ENCODE measurements around the gene TALDO1.

DNA sequence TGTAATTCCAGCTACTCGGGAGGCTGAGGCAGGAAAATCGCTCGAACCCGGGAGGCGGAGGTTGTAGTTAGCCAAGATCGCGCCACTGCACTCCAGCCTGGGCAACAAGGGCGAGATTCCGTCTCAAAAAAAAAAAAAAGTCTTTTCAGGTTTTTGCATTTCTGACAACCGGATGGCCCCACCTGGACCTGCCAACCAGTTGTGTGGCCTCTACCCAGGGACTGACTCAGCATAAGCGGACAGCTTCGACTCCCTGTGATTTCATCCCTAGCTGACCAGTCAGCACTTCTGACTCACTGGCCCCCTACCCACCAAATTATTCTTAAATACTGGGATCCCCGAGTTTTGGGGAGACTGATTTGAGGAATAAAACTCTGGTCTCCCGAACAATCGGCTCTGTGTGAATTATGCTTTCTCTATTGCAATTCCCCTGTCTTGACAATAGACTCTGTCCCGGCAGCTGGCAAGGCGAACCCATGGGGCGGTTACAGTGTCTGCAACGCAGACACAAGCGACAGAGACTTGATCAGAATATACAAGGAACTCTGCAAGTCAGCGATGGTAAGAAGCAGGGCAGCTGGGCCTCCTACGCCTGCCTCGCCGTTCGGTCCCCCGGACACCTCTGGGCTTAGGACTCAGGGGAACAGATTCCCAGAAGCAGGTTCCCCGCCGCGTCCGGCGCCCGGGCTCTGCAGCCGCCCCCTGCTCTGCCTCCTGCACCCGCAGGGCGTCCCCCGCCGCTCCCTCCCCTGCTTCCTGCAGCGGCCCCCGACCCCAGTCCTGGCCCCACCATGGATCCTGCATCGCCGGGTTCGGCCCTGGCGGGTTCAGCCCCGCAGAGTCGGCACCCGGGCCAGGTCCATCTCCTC lies 741 bp upstream of the TALDO1 start:
- TF ChIP-seq EZH2 (IDR thresholded peaks at IDR 0.05; ENCODE audit: insufficient read depth, low read length) = no peak
- TF ChIP-seq, protein P1, sequence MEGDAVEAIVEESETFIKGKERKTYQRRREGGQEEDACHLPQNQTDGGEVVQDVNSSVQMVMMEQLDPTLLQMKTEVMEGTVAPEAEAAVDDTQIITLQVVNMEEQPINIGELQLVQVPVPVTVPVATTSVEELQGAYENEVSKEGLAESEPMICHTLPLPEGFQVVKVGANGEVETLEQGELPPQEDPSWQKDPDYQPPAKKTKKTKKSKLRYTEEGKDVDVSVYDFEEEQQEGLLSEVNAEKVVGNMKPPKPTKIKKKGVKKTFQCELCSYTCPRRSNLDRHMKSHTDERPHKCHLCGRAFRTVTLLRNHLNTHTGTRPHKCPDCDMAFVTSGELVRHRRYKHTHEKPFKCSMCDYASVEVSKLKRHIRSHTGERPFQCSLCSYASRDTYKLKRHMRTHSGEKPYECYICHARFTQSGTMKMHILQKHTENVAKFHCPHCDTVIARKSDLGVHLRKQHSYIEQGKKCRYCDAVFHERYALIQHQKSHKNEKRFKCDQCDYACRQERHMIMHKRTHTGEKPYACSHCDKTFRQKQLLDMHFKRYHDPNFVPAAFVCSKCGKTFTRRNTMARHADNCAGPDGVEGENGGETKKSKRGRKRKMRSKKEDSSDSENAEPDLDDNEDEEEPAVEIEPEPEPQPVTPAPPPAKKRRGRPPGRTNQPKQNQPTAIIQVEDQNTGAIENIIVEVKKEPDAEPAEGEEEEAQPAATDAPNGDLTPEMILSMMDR (IDR thresholded peaks at IDR 0.05; ENCODE audit: insufficient read depth, low read depth, low read length) = no peak

Data from astrocyte (in vitro differentiated cells and primary cell).